RWPE1 (cell line): ENCODE data around the gene INS.

ENCODE experiments used
- CTCF ChIA-PET: fragments of 350-600 bp; sonication (Branson Sonifier 250); formaldehyde crosslinking; extraction: SDS; loops from one replicate; lab custom pipeline; 2021; lab: Yijun Ruan, JAX
- POLR2A ChIA-PET: fragments of 400-600 bp; formaldehyde crosslinking; extraction: SDS; loops from one replicate; lab custom pipeline; 2020; ENCODE audit warnings: antibody characterized with exemption; ENCODE audit not compliant: low non-redundant PET; lab: Yijun Ruan, JAX
- DNase-seq: peaks from one replicate; pipeline ENCODE4 v3.0.0; 2012; ENCODE audit warnings: low spot score
- H3K27ac ChIP-seq: fragments of 450-650 bp; 2 replicates; pipeline ENCODE4 v1.5.1; 2017
- CTCF ChIP-seq: fragments of 450-650 bp; conservative IDR thresholded peaks from 2 replicates; pipeline ENCODE4 v1.5.1; 2017; ENCODE audit warnings: low read depth, mild to moderate bottlenecking

Gene INS

GRCh38 chr11:2190657-2191471 lies 29.9 kb upstream of the INS start:
- CTCF ChIA-PET, result no interaction called here
- peak overlapping the region; percentile 37 for H3K27ac ChIP-seq
- no peak for TF ChIP-seq CTCF
- POLR2A ChIA-PET, result no interaction called here
- no peak for DNase-seq

GRCh38 chr11:2189938-2190656 lies 29.1 kb upstream of the INS start:
- ChIA-PET CTCF (no interaction called here), POLR2A (no interaction called here)
- no peak for DNase-seq
- TF ChIP-seq CTCF, result no peak
- H3K27ac ChIP-seq, result peak overlapping the region; percentile 37; the same call in 1 of the 2 replicates

- H3K27ac ChIP-seq, result no peak overlapping the region
- no peak for DNase-seq
- CTCF ChIA-PET, result no interaction called here
- POLR2A ChIA-PET, result no interaction called here
- no peak for TF ChIP-seq CTCF
Measured at GRCh38 chr11:2188745-2189144, 27.7 kb upstream of the INS start.

- CTCF ChIA-PET, result no interaction called here
- POLR2A ChIA-PET, result no interaction called here
Measured at GRCh38 chr11:2187280-2187707, 26.3 kb upstream of the INS start.

GRCh38 chr11:2186669-2187279 lies 25.8 kb upstream of the INS start:
- DNase-seq, result no peak
- CTCF ChIA-PET, result interaction anchor here (0.6 to 1.1 kb wide), 6 partner anchors 15 to 336 kb away, joined by 3 to 5 read pairs (median 4); no protein-coding TSS in a partner anchor
- POLR2A ChIA-PET, result no interaction called here

More at GRCh38 chr11:2187280-2187707, 26.3 kb upstream of the INS start:
- no peak for TF ChIP-seq CTCF
- peak overlapping the region; percentile 74; the same call in 1 of the 2 replicates for H3K27ac ChIP-seq
- DNase-seq, result no peak

More at GRCh38 chr11:2186669-2187279, 25.8 kb upstream of the INS start:
- TF ChIP-seq CTCF, result peak; percentile 36; the same call in 1 of the 2 replicates
- peak overlapping the region; percentile 74 for H3K27ac ChIP-seq
